ENCODE results near the gene TIMM44. TPM values are rescaled to one million over a fixed set of nuclear protein-coding genes. Genes with fewer than 3 reads are reported as not detected.
"Not testable (repeated sequence)": the region's sequence is repeated elsewhere in the genome, so short reads cannot be mapped to it uniquely, and the experiment has no call there.

Gene TIMM44
- total and polyA plus RNA-seq, 2 donors (not counting 3 experiments of a cell fraction or from before 2014, with no cell fraction given), result 61.5 to 64.3 TPM

GRCh38 chr19:7961920-7962626 lies 18.6 kb upstream of the TIMM44 start:
- FAIRE-seq (no peak), DNase-seq (ENCODE audit: low read depth, low spot score) (no peak)
- Histone ChIP-seq H3K4me3 (replicated peaks in 1 of 3; ENCODE audit: insufficient read depth in 1 of 3, low read depth in 1 of 3, low read length in 3 of 3) (no peak overlapping the region), H3K9ac (replicated peaks; ENCODE audit: extremely low read depth, insufficient read depth, low read length) (no peak overlapping the region), H3K36me3 (ENCODE audit: control insufficient read depth in 2 of 2, extremely low read depth in 1 of 2, insufficient read depth in 2 of 2, low read length in 2 of 2) (peaks cover 16 to 29% of the 10 kb centered on the region in 2 experiments), H3K79me2 (ENCODE audit: control insufficient read depth, insufficient read depth, low read length) (no peaks in the 10 kb centered on the region), H3K9me3 (replicated peaks; ENCODE audit: control insufficient read depth, insufficient read depth, low read length) (no peaks in the 10 kb centered on the region), H3K9me1 (replicated peaks; ENCODE audit: control insufficient read depth, extremely low read depth, insufficient read depth, low read length) (no peaks in the 10 kb centered on the region), H3K27me3 (ENCODE audit: control insufficient read depth in 2 of 2, insufficient read depth in 2 of 2, low read length in 2 of 2) (no peaks in the 10 kb centered on the region), H3K4me1 (ENCODE audit: control insufficient read depth, extremely low read depth, insufficient read depth, low read length) (no peaks in the 10 kb centered on the region), H4K20me1 (replicated peaks; ENCODE audit: control insufficient read depth, extremely low read depth, insufficient read depth, low read length) (no peaks in the 10 kb centered on the region), H3K4me2 (ENCODE audit: insufficient read depth, low read length) (no peak overlapping the region), H3K27ac (ENCODE audit: insufficient read depth, low read depth, low read length) (no peak overlapping the region), H2AFZ (ENCODE audit: low read depth, low read length) (no peak overlapping the region)
- dilution Hi-C loops (cut with MboI; ENCODE audit: extremely low pct_ligation_motif_present, low sequenced_read_pairs), result no loop called here
- intact Hi-C loops (cut with micrococcal nuclease), result no loop called here
- no peak for TF ChIP-seq EZH2 (IDR thresholded peaks at IDR 0.05; ENCODE audit: borderline replicate concordance, low read depth, low read length, severe bottlenecking)
- no peak for TF ChIP-seq POLR2AphosphoS5 (IDR thresholded peaks at IDR 0.05; ENCODE audit: insufficient read depth, low read depth, low read length)
- no peak for TF ChIP-seq GATA2 (IDR thresholded peaks at IDR 0.05; ENCODE audit: insufficient read depth, insufficient read length, low read depth, low read length)
- no peak for TF ChIP-seq FOS (IDR thresholded peaks at IDR 0.05; ENCODE audit: borderline replicate concordance, insufficient read depth, low read length)
- no peak for TF ChIP-seq POLR2A (IDR thresholded peaks at IDR 0.05; ENCODE audit: low read depth, low read length)
- TF ChIP-seq MYC (IDR thresholded peaks at IDR 0.05; ENCODE audit: low read depth, low read length), result no peak
- ChIA-PET POLR2A (no interaction called here), CTCF (interaction anchor here (0.7 kb wide), 1 partner anchor 18 kb away, joined by 3 read pairs; the partner anchor contains the start of gene TIMM44)
- no TSS peak for BruUV-seq (replicated peaks)

- intact Hi-C loops (cut with micrococcal nuclease); dilution Hi-C loops (cut with MboI; ENCODE audit: extremely low pct_ligation_motif_present, low sequenced_read_pairs); H3K4me1 ChIP-seq (ENCODE audit: control insufficient read depth, extremely low read depth, insufficient read depth, low read length); H3K9me1 ChIP-seq (replicated peaks; ENCODE audit: control insufficient read depth, extremely low read depth, insufficient read depth, low read length); POLR2A ChIA-PET; H3K27me3 ChIP-seq (ENCODE audit: control insufficient read depth in 2 of 2, insufficient read depth in 2 of 2, low read length in 2 of 2); H3K4me2 ChIP-seq (ENCODE audit: insufficient read depth, low read length); DNase-seq (ENCODE audit: low read depth, low spot score); H3K9me3 ChIP-seq (replicated peaks; ENCODE audit: control insufficient read depth, insufficient read depth, low read length); H4K20me1 ChIP-seq (replicated peaks; ENCODE audit: control insufficient read depth, extremely low read depth, insufficient read depth, low read length); H2AFZ ChIP-seq (ENCODE audit: low read depth, low read length); H3K79me2 ChIP-seq (ENCODE audit: control insufficient read depth, insufficient read depth, low read length); BruUV-seq (replicated peaks); H3K9ac ChIP-seq (replicated peaks; ENCODE audit: extremely low read depth, insufficient read depth, low read length); FAIRE-seq; H3K4me3 ChIP-seq (replicated peaks in 1 of 3; ENCODE audit: insufficient read depth in 1 of 3, low read depth in 1 of 3, low read length in 3 of 3); H3K27ac ChIP-seq (ENCODE audit: insufficient read depth, low read depth, low read length): not testable (repeated sequence)
- peaks cover 10 to 23% of the 10 kb centered on the region in 2 experiments for H3K36me3 ChIP-seq (ENCODE audit: control insufficient read depth in 2 of 2, extremely low read depth in 1 of 2, insufficient read depth in 2 of 2, low read length in 2 of 2)
- CTCF ChIA-PET, result interaction anchor here (2.0 to 2.2 kb wide), 2 partner anchors 10 to 17 kb away, joined by 13 to 16 read pairs; no protein-coding TSS in a partner anchor
Observed at GRCh38 chr19:7961082-7961481, 17.6 kb upstream of the TIMM44 start.
